BE2C (cell line): ENCODE results near the gene COL16A1.
A peak's percentile ranks its signal among the peaks of the same experiment; 100 is the strongest.

ENCODE experiments used
- DNase-seq: peaks from one replicate; pipeline ENCODE4 v3.0.0-alpha.2; 2020
- H3K27me3 ChIP-seq: fragments of 250-450 bp; sonication (Bioruptor Pico); 2 replicates; pipeline ENCODE4 v1.5.1; 2020; ENCODE audit warnings: mild to moderate bottlenecking
- H3K36me3 ChIP-seq: fragments of 250-450 bp; sonication (Bioruptor Pico); 2 replicates; pipeline ENCODE4 v1.5.1; 2020; ENCODE audit warnings: mild to moderate bottlenecking
- H3K4me1 ChIP-seq: fragments of 250-450 bp; sonication (Bioruptor Pico); 2 replicates; pipeline ENCODE4 v1.5.1; 2020
- H3K4me3 ChIP-seq: 2 replicates; pipeline ENCODE4 v1.5.1; 2011; ENCODE audit warnings: low read depth, low read length
- H3K9me3 ChIP-seq: fragments of 250-450 bp; sonication (Bioruptor Pico); 2 replicates; pipeline ENCODE4 v1.5.1; 2020
- TF ChIP-seq, protein P1 (sequence below): IDR thresholded peaks from 2 replicates; pipeline ENCODE4 v1.5.1; 2012; ENCODE audit warnings: mild to moderate bottlenecking, low read depth, low read length

The COL16A1 gene

DNA sequence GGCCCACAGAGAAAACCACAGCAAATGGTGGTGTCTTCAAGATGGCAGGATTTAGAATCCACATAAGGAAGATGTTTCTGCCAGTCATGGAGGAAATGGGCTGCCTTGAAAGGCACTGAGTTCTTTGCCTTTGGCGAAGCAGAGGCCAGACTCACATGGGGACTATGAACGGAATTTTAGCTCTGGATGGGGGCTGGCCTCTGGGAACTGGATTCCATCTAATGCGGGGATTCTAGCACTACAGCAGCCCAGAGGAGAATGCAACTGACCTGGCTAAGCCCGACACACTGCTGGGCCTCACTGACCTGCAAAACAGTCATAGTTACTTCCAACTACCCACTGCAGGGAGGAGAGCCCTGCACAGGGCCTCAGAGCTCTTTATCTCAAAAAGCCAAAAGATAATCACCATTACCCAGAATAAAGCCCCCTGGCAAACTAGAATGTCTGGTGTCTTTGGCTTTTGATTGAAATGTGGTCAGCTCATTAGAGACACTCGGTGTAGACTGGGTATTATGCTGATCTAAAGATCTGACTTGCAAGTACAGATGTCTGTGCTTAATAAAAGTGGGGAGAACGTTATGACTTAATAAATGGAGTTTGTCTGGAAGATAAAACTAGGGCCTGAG is 74.8 kb downstream of the COL16A1 start:
- peaks cover 10% of the 10 kb centered on the region for H3K36me3 ChIP-seq
- DNase-seq = peak; percentile 39
- peaks cover 31% of the 10 kb centered on the region for H3K4me1 ChIP-seq
- no peaks in the 10 kb centered on the region for H3K27me3 ChIP-seq
- TF ChIP-seq, protein P1, sequence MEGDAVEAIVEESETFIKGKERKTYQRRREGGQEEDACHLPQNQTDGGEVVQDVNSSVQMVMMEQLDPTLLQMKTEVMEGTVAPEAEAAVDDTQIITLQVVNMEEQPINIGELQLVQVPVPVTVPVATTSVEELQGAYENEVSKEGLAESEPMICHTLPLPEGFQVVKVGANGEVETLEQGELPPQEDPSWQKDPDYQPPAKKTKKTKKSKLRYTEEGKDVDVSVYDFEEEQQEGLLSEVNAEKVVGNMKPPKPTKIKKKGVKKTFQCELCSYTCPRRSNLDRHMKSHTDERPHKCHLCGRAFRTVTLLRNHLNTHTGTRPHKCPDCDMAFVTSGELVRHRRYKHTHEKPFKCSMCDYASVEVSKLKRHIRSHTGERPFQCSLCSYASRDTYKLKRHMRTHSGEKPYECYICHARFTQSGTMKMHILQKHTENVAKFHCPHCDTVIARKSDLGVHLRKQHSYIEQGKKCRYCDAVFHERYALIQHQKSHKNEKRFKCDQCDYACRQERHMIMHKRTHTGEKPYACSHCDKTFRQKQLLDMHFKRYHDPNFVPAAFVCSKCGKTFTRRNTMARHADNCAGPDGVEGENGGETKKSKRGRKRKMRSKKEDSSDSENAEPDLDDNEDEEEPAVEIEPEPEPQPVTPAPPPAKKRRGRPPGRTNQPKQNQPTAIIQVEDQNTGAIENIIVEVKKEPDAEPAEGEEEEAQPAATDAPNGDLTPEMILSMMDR = no peak
- H3K9me3 ChIP-seq = no peaks in the 10 kb centered on the region
- H3K4me3 ChIP-seq = no peak overlapping the region

DNA sequence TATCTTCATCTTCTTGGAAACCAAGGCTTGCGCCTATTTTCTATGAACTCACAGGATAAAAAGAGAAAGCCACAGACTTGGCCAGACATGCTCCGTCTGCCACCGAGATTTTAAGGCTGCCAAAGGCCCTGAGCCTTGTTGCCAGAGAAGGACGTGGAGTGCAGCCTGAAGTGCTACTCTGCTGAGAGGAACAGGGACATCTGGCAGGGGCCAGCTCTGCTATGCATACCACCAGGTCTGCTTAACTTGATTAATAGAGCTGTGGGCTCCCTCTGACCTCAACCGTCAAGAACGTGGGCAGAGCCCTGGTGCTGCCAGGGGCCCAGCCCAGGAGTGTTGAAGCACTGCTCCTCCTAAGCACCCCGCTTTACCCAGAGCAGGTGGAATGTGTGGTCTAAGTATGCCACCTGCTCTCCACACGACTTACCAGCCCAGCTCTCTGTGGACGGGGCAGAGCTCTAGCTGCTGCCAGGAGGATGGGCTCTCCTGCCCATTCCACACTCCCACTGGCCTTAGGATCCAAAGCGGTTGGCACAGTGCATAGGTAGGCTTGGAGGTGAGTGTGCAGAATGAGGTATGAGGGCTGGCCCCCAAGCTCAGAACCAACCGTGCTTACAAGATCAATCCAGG is 75.8 kb downstream of the COL16A1 start:
- TF ChIP-seq, protein P1 = no peak
- H3K36me3 ChIP-seq = peaks cover 8% of the 10 kb centered on the region
- peak; percentile 79 for DNase-seq

DNA sequence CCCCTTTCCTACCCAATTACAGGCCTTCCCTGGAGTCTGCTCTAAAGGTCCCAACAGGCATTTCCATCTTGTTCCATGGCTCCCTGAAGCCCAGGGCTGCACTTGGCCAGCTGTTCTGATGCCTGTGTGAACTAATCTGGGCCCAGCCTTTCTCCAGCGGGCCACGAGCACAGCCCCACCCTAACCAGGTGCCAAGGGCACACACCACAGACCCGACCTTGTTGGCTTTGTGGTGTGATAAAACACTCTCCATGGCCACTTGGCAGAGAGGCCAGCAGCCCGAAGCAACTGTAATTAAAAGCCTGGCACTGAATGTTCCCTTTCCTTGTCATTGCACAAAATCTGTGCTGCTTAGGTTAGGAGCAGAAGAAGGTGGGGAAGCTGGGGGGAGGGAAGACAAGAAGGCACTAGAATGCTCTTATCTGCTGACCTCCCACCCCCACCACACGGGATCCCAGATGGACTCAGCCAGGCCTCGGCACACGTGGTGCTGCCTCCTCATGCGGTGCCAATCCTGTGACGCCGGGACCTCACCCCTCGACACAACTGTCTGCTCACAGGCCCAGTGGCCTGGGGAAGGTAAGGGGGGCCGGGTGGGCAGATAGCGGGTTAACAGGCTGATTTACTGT is 76.4 kb downstream of the COL16A1 start:
- Histone ChIP-seq H3K36me3 (peaks cover 5% of the 10 kb centered on the region), H3K27me3 (no peaks in the 10 kb centered on the region), H3K4me1 (peaks cover 31% of the 10 kb centered on the region), H3K9me3 (no peaks in the 10 kb centered on the region), H3K4me3 (no peak overlapping the region)
- TF ChIP-seq, protein P1 = no peak
- peak; percentile 68 for DNase-seq

More for the DNA sequence above, 75.8 kb downstream of the COL16A1 start:
- Histone ChIP-seq H3K4me1 (peaks cover 31% of the 10 kb centered on the region), H3K4me3 (no peak overlapping the region), H3K9me3 (no peaks in the 10 kb centered on the region), H3K27me3 (no peaks in the 10 kb centered on the region)

DNA sequence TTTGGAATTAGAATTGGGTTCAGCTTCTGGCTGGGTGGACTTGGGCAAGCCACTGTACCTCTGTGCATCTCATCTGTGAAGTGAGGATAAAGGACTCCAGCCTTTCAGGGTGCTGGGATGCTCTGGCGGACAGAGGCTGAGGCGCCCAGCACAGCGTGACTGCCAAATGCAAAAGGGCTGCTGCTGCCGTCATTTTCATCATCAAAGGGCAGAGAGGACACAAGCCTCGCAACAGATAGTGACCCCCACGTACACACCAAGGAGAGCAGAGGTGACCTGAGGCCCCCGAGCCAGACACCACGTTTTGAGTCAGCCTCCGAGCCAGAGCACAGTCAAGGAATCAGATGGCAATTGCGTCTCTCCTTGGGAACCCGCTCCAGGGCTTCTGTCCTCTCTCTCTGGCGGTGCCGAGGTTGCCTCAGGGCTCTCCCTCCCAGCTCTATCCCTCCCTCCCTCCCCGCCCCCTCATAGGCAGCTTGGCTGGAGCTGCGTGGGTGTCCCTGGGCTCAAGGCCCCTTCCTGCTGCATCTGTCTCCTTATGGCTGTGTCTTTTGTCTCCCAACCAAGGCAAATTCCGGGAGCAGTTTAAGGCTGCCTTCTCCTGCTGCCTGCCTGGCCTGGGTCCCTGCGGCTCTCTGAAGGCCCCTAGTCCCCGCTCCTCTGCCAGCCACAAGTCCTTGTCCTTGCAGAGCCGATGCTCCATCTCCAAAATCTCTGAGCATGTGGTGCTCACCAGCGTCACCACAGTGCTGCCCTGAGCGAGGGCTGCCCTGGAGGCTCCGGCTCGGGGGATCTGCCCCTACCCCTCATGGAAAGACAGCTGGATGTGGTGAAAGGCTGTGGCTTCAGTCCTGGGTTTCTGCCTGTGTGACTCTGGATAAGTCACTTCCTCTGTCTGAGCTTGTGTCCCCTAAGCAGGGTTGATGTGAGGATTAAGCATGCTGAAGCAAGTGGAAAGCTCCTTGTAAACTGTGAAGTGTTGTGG is 77.3 kb downstream of the COL16A1 start:
- Histone ChIP-seq H3K36me3 (peaks cover 4% of the 10 kb centered on the region), H3K9me3 (no peaks in the 10 kb centered on the region)
- TF ChIP-seq, protein P1 = no peak

DNA sequence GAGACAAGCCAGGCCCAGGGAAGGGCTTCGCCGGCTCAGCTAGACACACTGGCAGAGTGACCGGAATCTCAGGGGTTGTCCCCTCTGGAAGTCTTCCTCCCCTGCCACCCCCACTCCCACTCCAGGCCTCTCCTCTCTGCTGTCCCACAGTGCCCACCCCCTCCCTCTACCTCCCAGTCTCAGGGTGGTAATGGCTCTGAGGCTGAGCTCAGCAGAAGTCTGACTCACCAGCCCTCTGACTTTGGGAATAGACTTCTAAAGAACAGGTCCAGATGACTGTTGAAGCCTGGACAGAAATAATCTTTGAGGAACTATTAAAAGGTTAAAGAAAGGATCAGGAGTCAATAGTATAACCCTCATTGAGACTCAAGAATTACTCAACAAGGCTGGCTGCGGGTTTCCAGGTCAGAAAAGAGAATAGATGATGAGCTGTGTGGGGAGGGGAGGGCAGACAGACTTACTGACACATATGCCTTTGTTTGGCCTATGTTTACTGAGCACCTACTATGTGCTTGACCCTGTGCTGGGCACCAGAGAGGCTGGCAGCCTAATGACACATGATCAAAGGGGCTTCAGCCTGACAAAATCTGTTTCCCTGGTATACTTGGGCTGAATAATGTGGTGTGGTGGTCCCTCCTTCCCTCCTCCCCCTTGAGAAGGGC is 78.1 kb downstream of the COL16A1 start:
- no peak for DNase-seq
- H3K4me1 ChIP-seq = peaks cover 31% of the 10 kb centered on the region
- H3K27me3 ChIP-seq = no peaks in the 10 kb centered on the region
- no peak overlapping the region for H3K4me3 ChIP-seq
- TF ChIP-seq, protein P1 = no peak
- no peaks in the 10 kb centered on the region for H3K9me3 ChIP-seq
- H3K36me3 ChIP-seq = peaks cover 2% of the 10 kb centered on the region

More for the DNA sequence above, 77.3 kb downstream of the COL16A1 start:
- Histone ChIP-seq H3K4me1 (peaks cover 31% of the 10 kb centered on the region), H3K4me3 (no peak overlapping the region; the same call in 1 of the 2 replicates), H3K27me3 (no peaks in the 10 kb centered on the region)
- peak; percentile 52 for DNase-seq
